ENCODE data around the gene CNTN6.

GRCh38 chr3:1326546-1326945 is 233.7 kb downstream of the CNTN6 start:
- TF ChIP-seq CTCF (IDR thresholded peaks at IDR 0.05 in 8 of 11, conservative IDR thresholded peaks at IDR 0.05 in 3 of 11) (no peak), POLR2A (IDR thresholded peaks at IDR 0.05) (no peak), POLR2AphosphoS5 (IDR thresholded peaks at IDR 0.05) (no peak)

Measured in spleen (tissue), 7 donors.